GM23248 (cell line): ENCODE measurements around the gene UQCRH.

ENCODE experiments used
- EZH2 ChIP-seq: fragments of 200-600 bp; sonication (generic); IDR thresholded peaks from 2 replicates; pipeline ENCODE4 v1.6.1; 2018; ENCODE audit warnings: antibody characterized with exemption, mild to moderate bottlenecking; ENCODE audit not compliant: insufficient read depth, poor library complexity, severe bottlenecking
- EZH2phosphoT487 ChIP-seq: fragments of 200-600 bp; sonication (generic); IDR thresholded peaks from 2 replicates; pipeline ENCODE4 v1.6.1; 2018; ENCODE audit warnings: antibody characterized with exemption, moderate library complexity, mild to moderate bottlenecking, low read depth; ENCODE audit not compliant: insufficient read depth

DNA sequence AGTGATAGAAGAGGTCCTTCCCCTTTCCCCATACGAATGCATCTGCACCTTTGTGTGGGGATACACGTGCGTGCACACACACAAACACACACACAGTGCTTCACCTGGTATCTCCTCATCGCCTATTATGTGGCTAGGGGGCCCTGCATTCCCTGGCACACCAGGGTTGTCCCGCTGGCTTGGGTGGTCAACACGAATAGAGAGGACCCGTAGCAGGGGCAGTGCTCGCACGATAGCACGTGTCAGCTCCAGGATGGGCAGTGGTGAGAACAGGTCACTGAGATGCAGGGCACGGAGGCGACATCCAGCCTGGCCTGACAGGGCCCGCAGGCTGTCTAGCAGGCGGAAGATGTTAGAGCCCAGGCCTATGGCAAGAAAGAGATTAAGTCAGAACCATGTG is 22.5 kb upstream of the UQCRH start:
- TF ChIP-seq EZH2: no peak
- TF ChIP-seq EZH2phosphoT487: no peak
